ENCODE results near the gene ATP23. TPM values are rescaled to one million over a fixed set of nuclear protein-coding genes. Genes with fewer than 3 reads are reported as not detected.

ATP23 gene
- total RNA-seq, 4 donors from 2014 or later: 5.9 to 29.2 (median 12.5) TPM; not detected in 1

- Histone ChIP-seq H3K9me3 (no peaks in the 10 kb centered on the region), H3K4me3 (no peak overlapping the region), H3K4me1 (no peaks in the 10 kb centered on the region), H3K27me3 (no peaks in the 10 kb centered on the region), H3K36me3 (no peaks in the 10 kb centered on the region), H3K27ac (no peak overlapping the region)
- TF ChIP-seq POLR2A (IDR thresholded peaks at IDR 0.05) (no peak), CTCF (IDR thresholded peaks at IDR 0.05) (no peak)
- no peak for DNase-seq
Observed at GRCh38 chr12:57965766-57966165, 24.4 kb downstream of the ATP23 start.

- TF ChIP-seq CTCF (IDR thresholded peaks at IDR 0.05) (no peak), POLR2A (IDR thresholded peaks at IDR 0.05) (no peak)
- Histone ChIP-seq H3K4me1 (no peaks in the 10 kb centered on the region), H3K27ac (no peak overlapping the region), H3K27me3 (no peaks in the 10 kb centered on the region), H3K36me3 (no peaks in the 10 kb centered on the region), H3K9me3 (no peaks in the 10 kb centered on the region), H3K4me3 (no peak overlapping the region)
- no peak for DNase-seq
Observed at GRCh38 chr12:57966536-57966935, 25.2 kb downstream of the ATP23 start.

- no peaks in the 10 kb centered on the region for H3K36me3 ChIP-seq
- H3K4me3 ChIP-seq: no peak overlapping the region
- H3K9me3 ChIP-seq: no peaks in the 10 kb centered on the region
- peak in 4 of 6 experiments; percentile 16 to 54 (median 48) for TF ChIP-seq CTCF (IDR thresholded peaks at IDR 0.05)
- no peak for TF ChIP-seq POLR2A (IDR thresholded peaks at IDR 0.05)
- no peaks in the 10 kb centered on the region for H3K4me1 ChIP-seq
- DNase-seq: no peak
- no peak overlapping the region for H3K27ac ChIP-seq
- H3K27me3 ChIP-seq: no peaks in the 10 kb centered on the region
Observed at GRCh38 chr12:57983146-57983857, 41.9 kb downstream of the ATP23 start.

GRCh38 chr12:57983858-57984505 is 42.6 kb downstream of the ATP23 start:
- DNase-seq: no peak
- TF ChIP-seq CTCF (IDR thresholded peaks at IDR 0.05): no peak
- TF ChIP-seq POLR2A (IDR thresholded peaks at IDR 0.05): no peak
- H3K27ac ChIP-seq: no peak overlapping the region
- no peaks in the 10 kb centered on the region for H3K9me3 ChIP-seq
- no peaks in the 10 kb centered on the region for H3K4me1 ChIP-seq
- no peaks in the 10 kb centered on the region for H3K27me3 ChIP-seq
- no peak overlapping the region for H3K4me3 ChIP-seq
- H3K36me3 ChIP-seq: no peaks in the 10 kb centered on the region

- TF ChIP-seq POLR2A (IDR thresholded peaks at IDR 0.05) (no peak), CTCF (IDR thresholded peaks at IDR 0.05) (no peak)
- no peaks in the 10 kb centered on the region for H3K9me3 ChIP-seq
Observed at GRCh38 chr12:57984629-57985151, 43.3 kb downstream of the ATP23 start.

More at GRCh38 chr12:57984629-57985151, 43.3 kb downstream of the ATP23 start:
- no peak for DNase-seq
- Histone ChIP-seq H3K36me3 (no peaks in the 10 kb centered on the region), H3K27ac (no peak overlapping the region), H3K27me3 (no peaks in the 10 kb centered on the region), H3K4me3 (no peak overlapping the region), H3K4me1 (no peaks in the 10 kb centered on the region)
